Colonic mucosa (tissue), 4 donors: Measurements from ENCODE around the gene VPS4A. TPM values are rescaled to one million over a fixed set of nuclear protein-coding genes. Genes with fewer than 3 reads are reported as not detected.

Experiments used
- DNase-seq: peaks from one replicate; pipeline ENCODE4 v3.0.0-alpha.2; 2020
- H3K27ac ChIP-seq: fragments of 200-600 bp; one replicate; pipeline ENCODE4 v1.8.0; 2021
- H3K27me3 ChIP-seq: fragments of 200-600 bp; one replicate; pipeline ENCODE4 v1.8.0; 2021
- H3K36me3 ChIP-seq: fragments of 200-600 bp; one replicate; pipeline ENCODE4 v1.8.0; 2021
- H3K4me1 ChIP-seq: fragments of 200-600 bp; one replicate; pipeline ENCODE4 v1.8.0; 2021; ENCODE audit warnings: mild to moderate bottlenecking
- H3K4me3 ChIP-seq: fragments of 200-600 bp; one replicate; pipeline ENCODE4 v1.8.0; 2021
- H3K9ac ChIP-seq, 2 donors: one replicate each; pipeline ENCODE4 v1.7.0; 2013; ENCODE audit warnings: control low read depth in 2 of 2, low read depth in 2 of 2, low read length in 2 of 2
- H3K9me3 ChIP-seq: fragments of 200-600 bp; one replicate; pipeline ENCODE4 v1.8.0; 2021
- CTCF ChIP-seq: fragments of 200-600 bp; IDR thresholded peaks from one replicate; pipeline ENCODE4 v1.8.0; 2022; ENCODE audit warnings: antibody characterized with exemption, mild to moderate bottlenecking
- intact Hi-C: fragments of 100-400 bp; cut with DNase I; formaldehyde crosslinking; loops from one replicate; pipeline ENCODE4 v1.14.1; 2022
- total RNA-seq, 2 donors: library from RNA; stranded (reverse); fragmentation: NEBNext Ultra II Directional in 1 of 2; extraction: Animal tissue kit (Norgen Biotek cat#: 25700) in 1 of 2; gene quantifications; one replicate each; pipeline ENCODE4 v1.2.1, GENCODE V29; 2021
- donor health status: healthy.
- donor health status: DM: no; HTN: no; CAD: no.
- donor health status: DM: no; HTN: no; CAD: no.

The VPS4A gene
- total RNA-seq, 2 donors from 2014 or later: 32.0 to 33.6 TPM

- Histone ChIP-seq H3K27ac (no peak overlapping the region), H3K27me3 (no peaks in the 10 kb centered on the region), H3K4me1 (peaks cover 5% of the 10 kb centered on the region), H3K9ac (no peak overlapping the region), H3K9me3 (no peaks in the 10 kb centered on the region), H3K36me3 (peaks cover 28% of the 10 kb centered on the region), H3K4me3 (no peak overlapping the region)
- no peak for TF ChIP-seq CTCF
- no peak for DNase-seq
- intact Hi-C loops: loop anchor here (10.0 kb wide), 1 partner anchor 59 kb away; no protein-coding TSS in a partner anchor
Measured at GRCh38 chr16:69315486-69316311, 4.5 kb downstream of the VPS4A start.

GRCh38 chr16:69316595-69317034 is 5.5 kb downstream of the VPS4A start:
- no peak for TF ChIP-seq CTCF

GRCh38 chr16:69318177-69318910 is 7.2 kb downstream of the VPS4A start:
- intact Hi-C loops: loop anchor here (10.0 kb wide), 1 partner anchor 56 kb away; no protein-coding TSS in a partner anchor
- no peak for DNase-seq
- peaks cover 44% of the 10 kb centered on the region for H3K36me3 ChIP-seq

More at GRCh38 chr16:69316595-69317034, 5.5 kb downstream of the VPS4A start:
- H3K9me3 ChIP-seq: no peaks in the 10 kb centered on the region
- H3K4me1 ChIP-seq: peaks cover 5% of the 10 kb centered on the region
- intact Hi-C loops: loop anchor here (10.0 kb wide), 1 partner anchor 58 kb away; no protein-coding TSS in a partner anchor
- H3K27me3 ChIP-seq: no peaks in the 10 kb centered on the region
- H3K27ac ChIP-seq: no peak overlapping the region
- H3K36me3 ChIP-seq: peaks cover 36% of the 10 kb centered on the region
- DNase-seq: no peak
- H3K4me3 ChIP-seq: no peak overlapping the region
- H3K9ac ChIP-seq: no peak overlapping the region

GRCh38 chr16:69318911-69319289 is 7.8 kb downstream of the VPS4A start:
- no peak overlapping the region for H3K27ac ChIP-seq
- no peaks in the 10 kb centered on the region for H3K27me3 ChIP-seq
- peaks cover 1% of the 10 kb centered on the region for H3K4me1 ChIP-seq
- no peak for DNase-seq
- intact Hi-C loops: loop anchor here (10.0 kb wide), 1 partner anchor 56 kb away; no protein-coding TSS in a partner anchor
- no peak overlapping the region for H3K4me3 ChIP-seq
- H3K9ac ChIP-seq: no peak overlapping the region
- H3K36me3 ChIP-seq: peaks cover 45% of the 10 kb centered on the region
- H3K9me3 ChIP-seq: no peaks in the 10 kb centered on the region
- no peak for TF ChIP-seq CTCF

More at GRCh38 chr16:69318177-69318910, 7.2 kb downstream of the VPS4A start:
- no peak for TF ChIP-seq CTCF
- H3K9me3 ChIP-seq: no peaks in the 10 kb centered on the region
- no peaks in the 10 kb centered on the region for H3K4me1 ChIP-seq
- H3K9ac ChIP-seq: no peak overlapping the region
- no peak overlapping the region for H3K4me3 ChIP-seq
- no peaks in the 10 kb centered on the region for H3K27me3 ChIP-seq
- H3K27ac ChIP-seq: no peak overlapping the region

GRCh38 chr16:69319381-69319780 is 8.2 kb downstream of the VPS4A start:
- H3K27ac ChIP-seq: no peak overlapping the region
- no peaks in the 10 kb centered on the region for H3K27me3 ChIP-seq
- TF ChIP-seq CTCF: no peak
- H3K9me3 ChIP-seq: no peaks in the 10 kb centered on the region
- H3K4me1 ChIP-seq: peaks cover 4% of the 10 kb centered on the region
- no peak overlapping the region for H3K9ac ChIP-seq
- H3K36me3 ChIP-seq: peaks cover 45% of the 10 kb centered on the region
- intact Hi-C loops: loop anchor here (10.0 kb wide), 1 partner anchor 55 kb away; no protein-coding TSS in a partner anchor
- H3K4me3 ChIP-seq: no peak overlapping the region
- DNase-seq: no peak
